ENCODE data around the gene ARHGAP42. TPM values are rescaled to one million over a fixed set of nuclear protein-coding genes. Genes with fewer than 3 reads are reported as not detected.

The ARHGAP42 gene
- total RNA-seq, 1 experiment from 2014 or later: 21.5 TPM

DNA sequence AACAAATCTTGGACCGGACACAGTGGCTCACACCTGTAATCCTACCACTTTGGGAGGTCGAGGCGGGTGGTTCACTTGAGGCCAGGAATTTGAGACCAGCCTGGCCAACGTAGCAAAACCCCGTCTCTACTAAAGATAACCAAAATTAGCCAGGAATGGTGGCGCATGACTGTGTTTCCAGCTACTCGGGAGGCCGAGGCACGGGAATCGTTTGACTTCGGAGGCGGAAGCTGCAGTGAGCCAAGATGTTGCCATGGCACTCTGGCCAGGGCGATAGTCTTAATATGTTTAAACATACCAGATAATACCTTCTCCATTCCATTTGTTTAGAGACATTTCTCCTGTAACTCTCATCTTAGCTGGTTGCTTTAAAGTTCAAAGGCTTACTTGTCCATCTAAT, 218.6 kb downstream of the ARHGAP42 start:
- DNase-seq: no peak
- no peaks in the 10 kb centered on the region for H3K27me3 ChIP-seq (ENCODE audit: control insufficient read depth, insufficient read depth, low read length)
- no peaks in the 10 kb centered on the region for H3K36me3 ChIP-seq (replicated peaks; ENCODE audit: control insufficient read depth, insufficient read depth, low read length)
- no peak overlapping the region for H3K4me3 ChIP-seq (ENCODE audit: insufficient read depth, low read depth, low read length)

DNA sequence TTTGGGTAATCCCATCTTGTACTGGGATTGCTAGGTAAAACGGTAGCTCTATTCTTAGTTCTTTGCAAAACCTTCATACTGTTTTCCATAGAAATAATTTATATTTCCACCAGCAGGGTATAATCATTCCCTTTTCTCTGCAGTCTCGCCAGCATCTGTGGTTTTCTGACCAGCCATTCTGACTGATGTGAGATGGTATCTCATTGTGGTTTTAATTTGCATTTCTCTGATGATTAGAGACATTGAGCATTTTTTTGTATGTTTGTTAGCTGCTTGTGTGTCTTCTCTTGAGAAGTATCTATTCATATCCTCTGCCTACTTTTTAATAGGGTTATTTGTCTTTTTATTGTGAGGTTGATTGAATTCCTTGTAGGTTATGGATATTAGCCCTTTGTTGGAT, 221.7 kb downstream of the ARHGAP42 start:
- Histone ChIP-seq H3K4me3 (ENCODE audit: insufficient read depth, low read depth, low read length) (no peak overlapping the region), H3K27me3 (ENCODE audit: control insufficient read depth, insufficient read depth, low read length) (no peaks in the 10 kb centered on the region), H3K36me3 (replicated peaks; ENCODE audit: control insufficient read depth, insufficient read depth, low read length) (no peaks in the 10 kb centered on the region)
- DNase-seq: no peak

DNA sequence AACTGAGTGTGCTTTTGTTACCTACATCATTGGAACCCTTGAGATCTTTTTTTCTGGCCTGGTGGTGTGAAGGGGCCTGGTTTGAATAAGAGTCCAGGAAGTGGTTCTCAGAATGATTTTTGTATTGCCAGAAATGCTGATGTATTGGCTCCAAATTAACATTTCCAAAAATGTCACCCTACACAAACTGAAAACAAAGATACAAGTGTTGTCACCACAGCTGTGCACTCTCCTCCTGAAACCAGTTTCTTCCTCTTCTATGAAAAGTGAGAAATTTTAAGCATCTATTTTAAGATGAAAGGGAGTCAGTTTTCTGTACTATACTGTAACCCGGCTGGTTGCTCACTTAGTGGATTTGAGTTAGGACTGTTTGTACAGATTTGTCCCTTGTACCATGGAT, 223.7 kb downstream of the ARHGAP42 start:
- Histone ChIP-seq H3K4me3 (ENCODE audit: insufficient read depth, low read depth, low read length) (no peak overlapping the region), H3K27me3 (ENCODE audit: control insufficient read depth, insufficient read depth, low read length) (no peaks in the 10 kb centered on the region), H3K36me3 (replicated peaks; ENCODE audit: control insufficient read depth, insufficient read depth, low read length) (no peaks in the 10 kb centered on the region)
- DNase-seq: no peak

DNA sequence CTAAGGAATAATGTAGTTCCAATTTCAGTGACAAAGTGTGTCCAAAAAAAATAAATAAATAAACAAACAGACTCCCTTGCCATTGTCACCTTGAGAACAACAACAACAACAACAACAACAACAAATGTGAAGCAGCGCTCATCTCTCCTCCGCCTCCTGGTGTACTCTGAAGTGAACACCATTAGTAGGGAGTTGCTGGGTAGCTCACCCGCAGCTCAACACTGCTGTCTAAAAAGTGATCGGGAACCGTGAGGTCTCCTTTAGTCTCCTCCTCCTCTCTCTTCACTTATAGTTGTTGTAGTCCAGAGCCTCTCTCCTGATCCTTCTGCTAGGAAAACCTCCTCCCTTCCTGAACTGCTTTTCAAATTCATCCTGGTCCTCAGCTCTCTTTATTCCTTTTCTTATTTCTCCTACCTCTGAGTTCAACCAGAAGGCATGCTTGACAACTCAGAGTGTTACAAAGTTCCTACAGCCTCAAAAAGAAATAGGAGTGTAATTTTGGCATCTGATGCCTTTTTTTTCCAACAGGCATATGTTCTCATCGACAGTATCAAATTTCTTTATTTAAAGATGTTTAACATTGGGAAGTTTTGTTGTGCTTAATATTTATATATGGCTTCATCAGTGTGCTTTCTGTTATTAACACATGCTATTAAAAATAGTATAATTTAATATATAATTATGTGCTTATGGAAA, 227.5 kb downstream of the ARHGAP42 start:
- no peaks in the 10 kb centered on the region for H3K27me3 ChIP-seq (ENCODE audit: control insufficient read depth, insufficient read depth, low read length)
- peak; percentile 13 for DNase-seq
- H3K36me3 ChIP-seq (replicated peaks; ENCODE audit: control insufficient read depth, insufficient read depth, low read length): no peaks in the 10 kb centered on the region
- no peak overlapping the region for H3K4me3 ChIP-seq (ENCODE audit: insufficient read depth, low read depth, low read length)

DNA sequence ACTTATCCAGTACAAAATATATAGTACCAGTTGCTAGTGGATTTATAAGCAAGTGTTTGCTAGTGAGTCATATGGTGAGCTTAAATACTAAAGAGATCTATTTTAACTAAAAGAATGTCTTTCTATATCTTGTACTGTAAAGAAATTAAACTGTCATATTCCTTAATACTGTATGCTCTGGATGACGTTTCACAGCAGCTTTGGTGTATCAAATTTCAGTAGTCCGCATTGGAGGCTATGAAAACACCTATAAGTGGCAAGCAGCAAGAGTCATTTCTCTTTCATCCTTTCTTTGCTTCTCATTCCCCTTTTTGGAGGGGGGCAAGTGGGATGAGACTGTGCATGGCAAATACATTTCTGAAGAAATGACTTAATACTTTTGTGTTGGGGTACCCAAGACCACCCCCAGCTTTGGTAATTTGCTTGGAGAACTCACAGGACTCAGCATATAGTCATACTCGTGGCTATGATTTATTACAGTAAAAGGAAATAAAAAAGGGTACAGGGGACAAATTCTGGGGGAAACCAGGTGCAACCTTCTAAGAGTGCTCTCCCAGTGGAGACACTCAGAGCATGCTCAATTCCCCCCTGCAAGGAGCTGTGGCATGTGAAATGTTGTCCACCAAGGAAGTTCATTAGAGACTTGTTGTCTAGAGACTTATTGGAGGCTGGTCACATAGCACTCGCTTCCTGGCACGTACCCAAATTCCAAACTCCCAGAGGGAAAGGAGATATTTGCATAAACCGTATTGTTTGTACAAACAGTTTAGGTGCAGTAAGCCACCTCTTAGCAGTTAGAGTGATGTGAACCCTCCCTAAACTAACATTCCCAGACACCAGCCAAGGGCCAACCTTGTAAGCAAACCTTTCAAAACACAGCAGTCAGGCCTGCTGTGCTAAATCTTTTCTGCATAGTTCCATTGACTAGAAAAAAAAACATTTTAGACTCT, 231.7 kb downstream of the ARHGAP42 start:
- no peak overlapping the region for H3K4me3 ChIP-seq (ENCODE audit: insufficient read depth, low read depth, low read length)
- no peaks in the 10 kb centered on the region for H3K27me3 ChIP-seq (ENCODE audit: control insufficient read depth, insufficient read depth, low read length)
- H3K36me3 ChIP-seq (replicated peaks; ENCODE audit: control insufficient read depth, insufficient read depth, low read length): no peaks in the 10 kb centered on the region
- DNase-seq: no peak

DNA sequence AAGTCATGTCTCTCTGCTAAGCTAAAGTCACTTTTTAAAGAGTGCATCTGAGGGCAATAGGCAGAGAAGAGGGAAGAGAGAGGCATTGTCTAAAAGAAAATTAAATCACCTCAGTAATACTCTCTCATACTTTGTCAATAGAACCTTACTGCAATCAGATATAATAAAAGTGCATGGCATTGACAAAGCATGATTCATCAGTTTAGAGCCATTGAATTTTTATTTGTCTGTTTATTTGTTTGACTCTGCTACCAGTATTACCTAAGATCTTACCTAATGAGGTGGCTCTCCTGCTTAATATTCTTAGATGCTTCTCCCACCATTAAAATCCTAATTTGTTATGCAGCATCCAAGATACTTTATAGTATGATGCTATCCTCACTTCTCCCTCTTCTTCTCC, 233.5 kb downstream of the ARHGAP42 start:
- H3K36me3 ChIP-seq (replicated peaks; ENCODE audit: control insufficient read depth, insufficient read depth, low read length): no peaks in the 10 kb centered on the region
- H3K4me3 ChIP-seq (ENCODE audit: insufficient read depth, low read depth, low read length): no peak overlapping the region
- no peak for DNase-seq
- H3K27me3 ChIP-seq (ENCODE audit: control insufficient read depth, insufficient read depth, low read length): no peaks in the 10 kb centered on the region

DNA sequence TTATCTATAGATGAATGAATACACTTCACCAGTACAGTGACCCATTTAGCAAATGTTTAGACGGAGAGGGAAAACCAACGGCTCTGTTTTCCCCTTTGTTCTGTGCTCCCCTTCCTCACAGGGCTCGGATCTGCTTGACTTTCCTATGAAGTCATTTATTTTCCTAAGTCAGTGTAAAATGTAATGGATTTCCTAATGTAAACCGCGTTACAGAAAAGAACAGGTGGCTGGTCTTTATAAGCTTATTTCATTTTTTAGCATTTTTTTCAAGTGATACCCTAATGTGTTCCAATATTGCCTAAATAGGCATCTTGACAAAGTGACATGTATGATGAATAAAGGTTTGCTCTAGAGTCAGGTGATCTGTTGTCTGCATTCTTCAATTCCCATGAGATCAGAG, 235.0 kb downstream of the ARHGAP42 start:
- no peak for DNase-seq
- no peaks in the 10 kb centered on the region for H3K36me3 ChIP-seq (replicated peaks; ENCODE audit: control insufficient read depth, insufficient read depth, low read length)
- no peak overlapping the region for H3K4me3 ChIP-seq (ENCODE audit: insufficient read depth, low read depth, low read length)
- H3K27me3 ChIP-seq (ENCODE audit: control insufficient read depth, insufficient read depth, low read length): no peaks in the 10 kb centered on the region

DNA sequence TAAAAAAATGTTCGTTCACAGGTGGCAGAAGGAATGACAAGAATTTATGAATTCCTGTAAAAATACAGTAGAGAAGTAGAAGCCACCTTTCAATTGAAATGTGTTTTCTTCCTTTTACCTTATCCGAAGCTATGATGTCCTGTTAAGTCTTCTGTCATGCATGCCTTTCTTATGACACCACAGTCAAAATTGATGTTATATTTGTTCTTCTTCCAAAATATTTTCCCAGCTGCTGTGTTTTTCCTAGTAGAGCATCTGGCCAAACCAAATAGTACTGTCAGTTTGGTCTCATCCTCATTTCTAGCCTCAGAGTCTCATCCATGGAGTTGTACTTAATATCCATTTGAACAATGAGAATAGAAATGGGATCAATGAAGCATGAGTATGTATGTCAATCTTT, 236.5 kb downstream of the ARHGAP42 start:
- Histone ChIP-seq H3K4me3 (ENCODE audit: insufficient read depth, low read depth, low read length) (no peak overlapping the region), H3K27me3 (ENCODE audit: control insufficient read depth, insufficient read depth, low read length) (no peaks in the 10 kb centered on the region), H3K36me3 (replicated peaks; ENCODE audit: control insufficient read depth, insufficient read depth, low read length) (no peaks in the 10 kb centered on the region)
- no peak for DNase-seq

DNA sequence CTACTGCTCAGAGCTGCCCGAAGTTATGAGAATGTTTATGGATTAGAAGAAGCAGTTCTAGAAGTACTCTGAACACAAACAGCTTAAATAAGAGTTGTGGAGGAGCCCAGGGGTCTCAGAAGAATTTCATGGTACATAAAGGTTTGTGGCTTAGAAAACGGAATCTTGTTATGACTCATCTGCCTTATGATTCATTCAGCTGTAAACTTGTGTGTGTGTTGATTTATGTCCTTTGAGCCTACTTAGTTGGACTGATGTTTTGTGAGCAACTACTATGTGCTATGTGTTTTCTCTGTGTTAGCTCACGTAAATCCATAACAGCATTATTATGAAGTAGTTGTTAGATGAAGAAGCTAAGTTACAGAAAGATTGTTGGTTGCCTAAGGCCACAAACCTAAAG, 238.8 kb downstream of the ARHGAP42 start:
- Histone ChIP-seq H3K27me3 (ENCODE audit: control insufficient read depth, insufficient read depth, low read length) (no peaks in the 10 kb centered on the region), H3K4me3 (ENCODE audit: insufficient read depth, low read depth, low read length) (no peak overlapping the region), H3K36me3 (replicated peaks; ENCODE audit: control insufficient read depth, insufficient read depth, low read length) (no peaks in the 10 kb centered on the region)
- DNase-seq: no peak

DNA sequence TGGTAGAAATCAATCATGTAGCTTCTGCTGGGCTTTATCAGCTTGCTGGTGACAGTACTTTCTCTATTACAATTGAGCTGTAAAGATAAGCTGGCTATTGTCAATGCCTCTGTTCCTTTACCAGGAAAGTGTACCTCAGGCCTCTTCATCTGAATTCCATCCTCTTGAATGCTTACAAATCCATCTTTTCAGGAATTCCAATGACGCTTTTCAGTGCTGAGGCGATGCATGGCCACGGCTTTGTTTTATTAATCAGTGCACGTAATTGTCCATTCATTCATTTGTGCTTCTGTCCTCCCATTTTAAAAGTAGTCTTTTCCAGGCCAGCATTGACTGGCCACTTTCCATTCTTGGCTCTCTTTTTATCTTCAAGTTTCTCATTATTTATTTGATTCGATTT, 240.5 kb downstream of the ARHGAP42 start:
- Histone ChIP-seq H3K36me3 (replicated peaks; ENCODE audit: control insufficient read depth, insufficient read depth, low read length) (no peaks in the 10 kb centered on the region), H3K27me3 (ENCODE audit: control insufficient read depth, insufficient read depth, low read length) (no peaks in the 10 kb centered on the region), H3K4me3 (ENCODE audit: insufficient read depth, low read depth, low read length) (no peak overlapping the region)
- no peak for DNase-seq

DNA sequence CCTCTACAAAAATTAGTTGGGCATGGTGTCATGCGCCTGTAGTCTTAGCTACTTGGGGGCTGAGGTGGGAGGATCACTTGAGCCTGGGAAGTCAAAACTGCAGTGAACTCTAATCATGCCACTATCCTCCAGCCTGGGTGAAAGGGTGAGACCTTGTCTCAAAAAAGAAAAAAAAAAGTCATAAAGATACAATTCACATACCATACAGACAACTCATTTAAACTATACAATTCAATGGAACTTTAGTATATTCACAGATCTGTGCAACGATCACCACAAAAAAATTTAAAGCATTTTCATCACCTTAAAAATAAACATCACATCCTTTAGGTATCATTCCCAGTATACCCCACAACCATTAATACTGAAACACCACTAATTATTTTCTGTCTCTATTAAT, 241.3 kb downstream of the ARHGAP42 start:
- Histone ChIP-seq H3K27me3 (ENCODE audit: control insufficient read depth, insufficient read depth, low read length) (no peaks in the 10 kb centered on the region), H3K36me3 (replicated peaks; ENCODE audit: control insufficient read depth, insufficient read depth, low read length) (no peaks in the 10 kb centered on the region), H3K4me3 (ENCODE audit: insufficient read depth, low read depth, low read length) (no peak overlapping the region)
- no peak for DNase-seq

DNA sequence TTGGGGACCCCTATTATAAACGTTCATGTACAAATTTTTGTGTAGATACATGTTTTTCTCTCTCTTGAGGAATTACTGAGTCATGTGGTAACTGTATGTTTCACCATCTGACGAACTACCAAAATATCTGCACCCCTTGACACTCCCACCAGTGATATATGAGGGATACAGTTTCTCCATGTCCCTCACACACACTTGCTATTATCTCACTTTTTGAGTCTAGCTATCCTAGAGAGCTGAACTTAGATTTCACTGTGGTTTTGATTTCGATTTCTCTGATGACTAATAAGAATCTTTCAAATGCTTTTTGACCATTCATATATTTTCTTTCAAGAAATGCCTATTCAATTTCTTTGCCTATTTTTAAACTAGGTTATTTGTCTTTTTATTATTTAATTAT, 242.3 kb downstream of the ARHGAP42 start:
- Histone ChIP-seq H3K36me3 (replicated peaks; ENCODE audit: control insufficient read depth, insufficient read depth, low read length) (no peaks in the 10 kb centered on the region), H3K27me3 (ENCODE audit: control insufficient read depth, insufficient read depth, low read length) (no peaks in the 10 kb centered on the region), H3K4me3 (ENCODE audit: insufficient read depth, low read depth, low read length) (no peak overlapping the region)
- no peak for DNase-seq

DNA sequence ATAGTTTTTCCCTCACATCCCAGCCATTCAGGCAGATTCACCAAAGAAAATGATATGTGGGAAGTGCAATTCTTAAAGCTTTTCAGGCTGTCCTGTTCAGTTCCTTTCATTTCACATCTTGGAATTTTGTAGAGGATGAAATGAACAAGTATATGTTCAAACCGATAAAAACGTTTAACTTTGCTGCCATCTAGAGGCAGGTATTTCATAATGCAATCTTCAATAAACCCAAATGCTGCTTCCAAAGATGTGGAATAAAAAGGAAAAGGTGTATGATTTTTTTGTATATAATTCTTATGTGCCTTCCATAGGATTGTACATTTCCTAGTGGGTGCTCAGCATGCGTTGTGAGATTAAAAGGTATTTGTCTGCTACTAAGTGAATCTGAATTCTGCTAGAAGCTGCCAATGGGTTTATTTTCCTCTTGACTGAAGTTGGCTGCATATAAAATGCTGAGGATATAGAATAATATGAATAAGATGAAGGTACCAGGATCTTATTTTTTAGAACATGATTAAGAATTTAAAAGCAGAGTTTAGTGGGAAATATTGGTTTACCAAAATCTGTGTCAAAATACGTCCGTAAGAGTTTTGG, 243.2 kb downstream of the ARHGAP42 start:
- DNase-seq: no peak
- Histone ChIP-seq H3K36me3 (replicated peaks; ENCODE audit: control insufficient read depth, insufficient read depth, low read length) (no peaks in the 10 kb centered on the region), H3K27me3 (ENCODE audit: control insufficient read depth, insufficient read depth, low read length) (no peaks in the 10 kb centered on the region), H3K4me3 (ENCODE audit: insufficient read depth, low read depth, low read length) (no peak overlapping the region)

DNA sequence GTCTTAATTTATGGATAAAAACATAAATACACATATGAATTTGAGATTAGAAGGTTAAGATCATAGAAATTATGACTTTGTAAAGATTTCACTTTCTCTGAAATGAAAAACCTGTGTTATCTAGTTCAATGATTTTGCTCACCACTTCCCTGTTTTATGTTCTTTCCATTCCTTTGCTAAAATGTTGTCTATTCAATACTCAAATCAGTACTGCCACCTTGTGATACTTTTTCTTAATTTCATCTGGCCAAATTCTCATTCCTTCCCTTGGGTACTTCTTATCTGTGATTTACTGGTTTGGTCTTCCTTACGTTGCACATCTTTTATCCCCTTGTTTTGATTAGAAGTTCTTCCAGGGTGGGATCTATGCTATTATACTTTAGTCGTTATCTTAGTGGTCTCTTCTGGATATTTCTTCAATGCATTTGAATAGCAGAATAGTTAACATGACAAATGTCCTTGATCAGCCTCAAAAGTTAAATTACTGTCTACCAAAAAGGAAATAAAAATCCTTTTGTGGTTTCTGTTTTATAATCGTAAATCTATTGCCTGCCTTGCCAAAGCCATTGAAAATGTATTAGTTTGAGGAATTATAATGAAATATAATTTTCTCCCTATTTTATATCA, 245.5 kb downstream of the ARHGAP42 start:
- DNase-seq: no peak
- Histone ChIP-seq H3K27me3 (ENCODE audit: control insufficient read depth, insufficient read depth, low read length) (no peaks in the 10 kb centered on the region), H3K4me3 (ENCODE audit: insufficient read depth, low read depth, low read length) (no peak overlapping the region), H3K36me3 (replicated peaks; ENCODE audit: control insufficient read depth, insufficient read depth, low read length) (no peaks in the 10 kb centered on the region)
